Cerebellar cortex (tissue), 1 donor: ENCODE results near the gene TMA16.

ENCODE experiments used
- DNase-seq: peaks from one replicate; pipeline ENCODE4 v3.0.0-alpha.2; 2015; ENCODE audit warnings: low spot score

Gene TMA16

DNA sequence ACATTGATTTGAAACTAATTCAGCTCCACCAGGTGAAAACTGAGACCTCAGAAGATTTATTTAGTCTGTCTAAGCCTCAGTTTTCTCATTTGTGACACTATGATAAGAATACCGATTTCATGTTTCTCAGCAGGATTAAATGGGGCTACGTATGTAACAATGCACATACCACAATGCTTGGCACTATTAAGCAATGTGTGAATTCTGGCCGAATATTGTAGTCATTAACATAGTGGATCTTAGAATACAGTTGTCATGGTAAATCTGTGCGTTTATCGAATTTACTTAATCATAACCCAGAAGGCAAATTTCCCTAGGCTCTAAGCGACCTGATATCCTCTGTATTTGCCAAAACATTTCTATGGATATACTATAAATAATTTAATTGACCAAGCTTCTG is 69.1 kb downstream of the TMA16 start:
- no peak for DNase-seq

DNA sequence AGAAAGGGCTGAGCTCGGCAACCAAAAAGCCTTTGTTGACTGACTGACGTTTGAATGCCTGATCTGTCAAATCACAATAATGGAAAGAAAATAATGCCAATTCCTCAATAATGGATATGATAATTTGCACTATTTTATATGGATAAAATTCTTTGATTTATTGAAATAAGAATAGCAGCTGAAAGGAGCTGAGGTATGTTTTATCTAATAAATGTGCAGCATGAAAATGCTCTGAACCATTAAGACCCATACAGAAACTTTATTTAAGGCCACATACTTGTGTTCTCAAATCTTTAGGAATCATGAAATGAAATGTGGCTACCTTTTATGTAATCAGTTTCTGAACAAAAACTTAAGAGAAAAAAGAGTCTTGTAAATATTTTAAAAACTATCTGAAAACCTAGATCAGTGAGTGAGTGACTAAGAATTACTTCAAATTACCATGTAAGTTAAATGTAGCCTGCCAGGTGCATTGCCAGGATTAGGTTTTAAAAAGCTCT is 69.8 kb downstream of the TMA16 start:
- DNase-seq: no peak

DNA sequence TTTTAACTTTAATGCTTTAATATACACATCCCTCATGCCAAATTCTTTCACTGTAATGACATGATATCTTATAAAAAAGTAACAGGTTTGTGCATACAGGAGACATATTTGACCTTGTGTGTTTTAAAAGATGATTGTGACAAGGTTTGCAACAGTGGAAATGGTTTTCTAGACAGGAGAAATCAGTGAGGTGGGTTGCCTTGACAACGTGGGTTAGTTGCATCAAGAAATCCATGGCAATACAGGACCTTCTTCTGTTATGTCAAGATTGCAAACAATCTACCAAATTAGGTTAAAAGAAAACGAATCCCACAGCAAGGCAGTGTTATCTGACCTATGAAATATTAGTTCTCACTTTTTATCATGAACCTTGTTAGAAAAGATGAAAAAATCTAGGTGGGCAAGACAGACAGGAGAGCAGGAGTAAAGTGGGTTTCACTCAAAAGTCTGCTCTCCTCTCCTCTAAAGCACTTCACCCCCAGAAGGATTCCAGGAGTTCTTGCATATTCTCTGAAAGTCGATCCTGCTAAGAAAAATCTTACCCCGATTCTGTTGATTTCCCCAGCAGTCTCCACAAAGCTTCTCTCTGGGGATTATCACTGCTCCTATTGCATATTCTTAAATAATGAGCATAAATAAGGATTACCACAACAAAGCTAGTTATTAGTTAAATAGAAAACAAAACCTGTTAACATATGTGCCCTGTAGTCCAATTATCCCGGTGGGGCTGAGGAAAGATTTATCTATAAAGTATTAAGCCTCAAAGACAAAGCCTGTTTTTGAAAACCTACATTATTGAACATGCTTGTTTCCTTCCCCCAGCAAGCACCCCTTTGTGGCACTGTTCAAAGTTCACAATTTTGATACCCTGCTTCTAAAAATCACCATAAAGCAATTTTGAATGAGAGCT is 71.0 kb downstream of the TMA16 start:
- DNase-seq: no peak

DNA sequence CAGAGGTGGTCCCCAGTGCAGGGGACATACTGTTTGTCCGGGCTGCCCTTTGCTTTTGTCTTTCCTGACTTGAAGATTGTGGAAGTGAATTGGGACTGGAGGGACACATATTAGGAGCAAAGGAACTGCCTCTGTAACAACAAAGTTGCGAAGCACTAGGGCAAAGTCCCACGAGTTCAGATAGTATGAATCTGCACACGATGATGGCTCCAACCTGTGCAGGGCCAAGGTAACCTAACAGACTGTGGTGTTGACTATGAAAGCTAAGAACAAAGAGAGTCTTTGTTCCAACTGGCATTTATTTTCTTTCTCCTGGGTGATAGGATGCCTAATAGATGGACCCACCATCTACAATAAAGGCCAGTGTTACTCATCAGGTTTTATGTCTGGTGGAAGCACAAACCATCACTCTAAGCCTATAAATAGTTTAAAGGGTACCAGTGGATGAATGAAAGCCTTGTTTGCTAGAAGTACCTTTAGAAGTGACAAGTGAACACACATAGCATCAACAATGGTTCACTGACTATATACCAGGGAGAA is 71.8 kb downstream of the TMA16 start:
- DNase-seq: no peak

DNA sequence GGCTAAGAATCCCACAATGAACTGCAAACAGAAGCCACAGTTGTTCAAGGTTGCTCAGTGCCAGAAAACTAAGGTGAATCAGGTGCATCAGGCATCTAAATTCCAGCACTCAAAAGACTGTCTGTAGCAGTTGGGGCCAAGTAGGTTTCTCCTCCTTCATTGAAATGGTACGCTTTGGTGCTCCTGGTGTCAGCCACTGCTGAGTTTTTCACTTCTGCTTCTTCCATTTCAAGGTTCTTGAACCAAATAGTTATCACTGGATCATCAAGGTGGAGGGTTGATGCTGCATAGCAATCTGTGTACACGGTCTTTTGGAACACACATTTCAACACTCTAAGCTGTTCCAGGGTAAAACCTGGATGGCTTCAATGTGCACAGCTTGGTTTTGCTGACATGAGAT is 74.4 kb downstream of the TMA16 start:
- DNase-seq: no peak
